ENCODE data around the gene COL25A1. TPM values are rescaled to one million over a fixed set of nuclear protein-coding genes. Genes with fewer than 3 reads are reported as not detected.

COL25A1 gene
- total and polyA plus RNA-seq, 11 donors, result 0.19 to 1.8 (median 0.50) TPM

DNA sequence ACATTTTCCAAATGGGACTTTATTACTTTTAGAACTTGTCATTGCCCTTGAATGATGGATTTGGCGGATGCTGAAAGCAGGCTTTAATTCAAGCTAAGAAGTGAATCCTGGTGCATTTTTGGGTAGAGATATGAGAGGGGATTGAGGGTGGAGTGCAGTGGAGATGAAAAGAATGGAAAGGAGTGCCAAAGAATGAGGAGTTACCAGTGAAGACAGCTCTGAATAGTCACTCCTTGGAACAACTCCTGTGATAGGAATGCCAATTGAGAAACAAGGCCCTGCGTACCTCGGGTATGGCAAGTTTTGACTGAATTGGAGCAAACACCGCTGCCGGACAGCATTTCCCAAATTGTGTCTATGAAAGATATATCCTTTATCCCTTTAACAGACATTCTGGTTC, 503.2 kb downstream of the COL25A1 start:
- DNase-seq (no peak), ATAC-seq (no peak)
- WGBS, 4 donors, result 57 to 90% (median 80%) methylated on average over 5 of the region's 5 CpGs
- H3K27ac ChIP-seq, result no peak overlapping the region
- peaks cover 0 to 18% (median 3%) of the 10 kb centered on the region in 12 donors for H3K4me1 ChIP-seq
- intact Hi-C loops (cut with DNase I), result no loop called here
- TF ChIP-seq, protein P1, sequence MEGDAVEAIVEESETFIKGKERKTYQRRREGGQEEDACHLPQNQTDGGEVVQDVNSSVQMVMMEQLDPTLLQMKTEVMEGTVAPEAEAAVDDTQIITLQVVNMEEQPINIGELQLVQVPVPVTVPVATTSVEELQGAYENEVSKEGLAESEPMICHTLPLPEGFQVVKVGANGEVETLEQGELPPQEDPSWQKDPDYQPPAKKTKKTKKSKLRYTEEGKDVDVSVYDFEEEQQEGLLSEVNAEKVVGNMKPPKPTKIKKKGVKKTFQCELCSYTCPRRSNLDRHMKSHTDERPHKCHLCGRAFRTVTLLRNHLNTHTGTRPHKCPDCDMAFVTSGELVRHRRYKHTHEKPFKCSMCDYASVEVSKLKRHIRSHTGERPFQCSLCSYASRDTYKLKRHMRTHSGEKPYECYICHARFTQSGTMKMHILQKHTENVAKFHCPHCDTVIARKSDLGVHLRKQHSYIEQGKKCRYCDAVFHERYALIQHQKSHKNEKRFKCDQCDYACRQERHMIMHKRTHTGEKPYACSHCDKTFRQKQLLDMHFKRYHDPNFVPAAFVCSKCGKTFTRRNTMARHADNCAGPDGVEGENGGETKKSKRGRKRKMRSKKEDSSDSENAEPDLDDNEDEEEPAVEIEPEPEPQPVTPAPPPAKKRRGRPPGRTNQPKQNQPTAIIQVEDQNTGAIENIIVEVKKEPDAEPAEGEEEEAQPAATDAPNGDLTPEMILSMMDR (IDR thresholded peaks at IDR 0.05), result no peak
- TF ChIP-seq POLR2A (IDR thresholded peaks at IDR 0.05), result no peak
- H3K27me3 ChIP-seq, result no peaks in the 10 kb centered on the region
- H3K9me3 ChIP-seq, result no peaks in the 10 kb centered on the region
- no peaks in the 10 kb centered on the region for H3K36me3 ChIP-seq
- no peak overlapping the region for H3K4me3 ChIP-seq

- Histone ChIP-seq H3K27ac (peak overlapping the region in 3 of 12 donors; percentile 13 to 42 (median 24)), H3K4me3 (no peak overlapping the region), H3K27me3 (no peaks in the 10 kb centered on the region), H3K36me3 (no peaks in the 10 kb centered on the region), H3K9me3 (no peaks in the 10 kb centered on the region), H3K4me1 (peaks cover 0 to 25% (median 3%) of the 10 kb centered on the region in 12 donors)
- ATAC-seq (peak in 3 of 4 donors; percentile 16 to 71 (median 18)), DNase-seq (no peak)
- WGBS, 4 donors, result 32 to 51% (median 38%) methylated on average over 3 of the region's 3 CpGs
- TF ChIP-seq POLR2A (IDR thresholded peaks at IDR 0.05), result no peak
- TF ChIP-seq, protein P1 (IDR thresholded peaks at IDR 0.05), result no peak
- intact Hi-C loops (cut with DNase I), result no loop called here
Measured at GRCh38 chr4:108796173-108796572, 506.3 kb downstream of the COL25A1 start.

GRCh38 chr4:108795733-108796132, 506.7 kb downstream of the COL25A1 start:
- peaks cover 0 to 25% (median 3%) of the 10 kb centered on the region in 12 donors for H3K4me1 ChIP-seq
- no peak for TF ChIP-seq POLR2A (IDR thresholded peaks at IDR 0.05)
- TF ChIP-seq, protein P1 (IDR thresholded peaks at IDR 0.05), result no peak
- peak in 1 of 4 donors; percentile 44 for ATAC-seq
- no peak for DNase-seq
- H3K9me3 ChIP-seq, result no peaks in the 10 kb centered on the region
- intact Hi-C loops (cut with DNase I), result no loop called here
- no peaks in the 10 kb centered on the region for H3K27me3 ChIP-seq
- H3K4me3 ChIP-seq, result no peak overlapping the region
- H3K36me3 ChIP-seq, result no peaks in the 10 kb centered on the region
- peak overlapping the region in 3 of 12 donors; percentile 13 to 42 (median 24) for H3K27ac ChIP-seq

GRCh38 chr4:108794136-108794535, 508.3 kb downstream of the COL25A1 start:
- WGBS, 4 donors, result 32 to 54% (median 47%) methylated on average over 1 of the region's 1 CpG
- intact Hi-C loops (cut with DNase I), result no loop called here
- DNase-seq (no peak), ATAC-seq (peak in 2 of 4 donors; percentile 54 to 59)
- H3K4me1 ChIP-seq, result peaks cover 0 to 25% (median 3%) of the 10 kb centered on the region in 12 donors
- no peaks in the 10 kb centered on the region for H3K9me3 ChIP-seq
- no peaks in the 10 kb centered on the region for H3K27me3 ChIP-seq
- TF ChIP-seq, protein P1 (IDR thresholded peaks at IDR 0.05), result no peak
- TF ChIP-seq POLR2A (IDR thresholded peaks at IDR 0.05), result no peak
- no peaks in the 10 kb centered on the region for H3K36me3 ChIP-seq
- H3K27ac ChIP-seq, result no peak overlapping the region
- no peak overlapping the region for H3K4me3 ChIP-seq

Data from heart left ventricle (tissue), 16 donors.